Neural progenitor cell (in vitro differentiated cells): ENCODE results near the gene OR1C1. TPM values are rescaled to one million over a fixed set of nuclear protein-coding genes. Genes with fewer than 3 reads are reported as not detected.

Experiments used
- DNase-seq: peaks from one replicate; pipeline ENCODE4 v3.0.0-alpha.2; 2016; ENCODE audit warnings: low spot score
- H2AFZ ChIP-seq: fragments of 200-600 bp; sonication (generic); replicated peaks from 2 replicates; pipeline ENCODE4 v1.6.1; 2016; ENCODE audit warnings: antibody characterized with exemption
- H3F3A ChIP-seq: fragments of 200-600 bp; sonication (generic); 2 replicates; pipeline ENCODE4 v1.6.1; 2016; ENCODE audit warnings: antibody characterized with exemption, low read depth
- H3K27ac ChIP-seq: fragments of 200-600 bp; sonication (generic); 2 replicates; pipeline ENCODE4 v1.5.1; 2016; ENCODE audit warnings: mild to moderate bottlenecking
- H3K27me3 ChIP-seq: fragments of 200-600 bp; sonication (generic); 2 replicates; pipeline ENCODE4 v1.6.1; 2016; ENCODE audit warnings: mild to moderate bottlenecking, moderate library complexity
- H3K36me3 ChIP-seq: fragments of 200-600 bp; sonication (generic); 2 replicates; pipeline ENCODE4 v1.5.1; 2016
- H3K4me1 ChIP-seq: fragments of 200-600 bp; sonication (generic); 2 replicates; pipeline ENCODE4 v1.6.1; 2016; ENCODE audit warnings: mixed run types
- H3K4me2 ChIP-seq: fragments of 200-600 bp; sonication (generic); 2 replicates; pipeline ENCODE4 v1.6.1; 2016
- H3K4me3 ChIP-seq: fragments of 200-600 bp; sonication (generic); 2 replicates; pipeline ENCODE4 v1.5.1; 2016
- H3K79me2 ChIP-seq: fragments of 200-600 bp; sonication (generic); 2 replicates; pipeline ENCODE4 v1.6.1; 2016; ENCODE audit warnings: low read depth
- H3K9ac ChIP-seq: fragments of 200-600 bp; sonication (generic); 2 replicates; pipeline ENCODE4 v1.6.1; 2016
- H3K9me3 ChIP-seq: fragments of 200-600 bp; sonication (generic); 2 replicates; pipeline ENCODE4 v1.5.1; 2016; ENCODE audit warnings: low read depth
- H4K20me1 ChIP-seq: fragments of 200-600 bp; sonication (generic); 2 replicates; pipeline ENCODE4 v1.6.1; 2016; ENCODE audit warnings: low read depth
- H3K27ac Mint-ChIP-seq: 3 replicates; pipeline ENCODE4 v1.8.0; 2021; ENCODE audit warnings: mixed read lengths
- H3K27me3 Mint-ChIP-seq: 2 replicates; pipeline ENCODE4 v1.8.0; 2022; ENCODE audit warnings: low read depth, mild to moderate bottlenecking, inconsistent platforms, moderate library complexity, mixed read lengths; ENCODE audit not compliant: insufficient read depth
- H3K36me3 Mint-ChIP-seq: 3 replicates; pipeline ENCODE4 v1.8.0; 2021; ENCODE audit warnings: mixed read lengths
- H3K4me1 Mint-ChIP-seq: 3 replicates; pipeline ENCODE4 v1.8.0; 2021; ENCODE audit warnings: mixed read lengths
- H3K4me3 Mint-ChIP-seq: 3 replicates; pipeline ENCODE4 v1.8.0; 2021; ENCODE audit warnings: mild to moderate bottlenecking, moderate library complexity, mixed read lengths
- H3K9me3 Mint-ChIP-seq: 3 replicates; pipeline ENCODE4 v1.8.0; 2020; ENCODE audit warnings: mixed read lengths
- CTCF ChIP-seq: fragments of 200-600 bp; sonication (generic); IDR thresholded peaks from 2 replicates; pipeline ENCODE4 v1.5.1; 2017; ENCODE audit warnings: antibody characterized with exemption, mild to moderate bottlenecking
- EZH2 ChIP-seq: fragments of 200-600 bp; sonication (generic); IDR thresholded peaks from 2 replicates; pipeline ENCODE4 v1.6.1; 2017; ENCODE audit warnings: antibody characterized with exemption, mild to moderate bottlenecking, moderate library complexity
- EZH2phosphoT487 ChIP-seq: fragments of 200-600 bp; sonication (generic); IDR thresholded peaks from 2 replicates; pipeline ENCODE4 v1.6.1; 2017; ENCODE audit warnings: antibody characterized with exemption
- total RNA-seq: library from RNA; depleted of rRNA; stranded (reverse); fragments of >200 nt; gene quantifications from 2 replicates; pipeline ENCODE4 v1.2.3, GENCODE V29; 2015; ENCODE audit warnings: low replicate concordance

Gene OR1C1
- total RNA-seq, 1 donor from 2014 or later, result not detected

GRCh38 chr1:247738315-247738714 is 22.0 kb downstream of the OR1C1 start, which contains the start of gene OR14K1:
OR14K1 (plus strand) TSS chr1:247738615; CDS start chr1:247738615, 0 bp downstream.
- Histone ChIP-seq H3K27me3 (no peaks in the 10 kb centered on the region), H2AFZ (no peak within 1 kb of the TSS), H4K20me1 (no peaks in the 10 kb centered on the region), H3K9me3 (peaks cover 47% of the 10 kb centered on the region), H3K4me1 (no peaks in the 10 kb centered on the region), H3F3A (no peaks in the 10 kb centered on the region), H3K27ac (no peak within 1 kb of the TSS), H3K36me3 (no peaks in the 10 kb centered on the region), H3K4me3 (no peak within 1 kb of the TSS), H3K79me2 (no peaks in the 10 kb centered on the region), H3K4me2 (no peak within 1 kb of the TSS), H3K9ac (no peak within 1 kb of the TSS)
- no peaks in the 10 kb centered on the region for H3K4me1 Mint-ChIP-seq
- DNase-seq, result no peak
- no peak within 1 kb of the TSS for H3K4me3 Mint-ChIP-seq
- H3K9me3 Mint-ChIP-seq, result no peaks in the 10 kb centered on the region
- no peaks in the 10 kb centered on the region for H3K36me3 Mint-ChIP-seq
- H3K27me3 Mint-ChIP-seq, result no peaks in the 10 kb centered on the region
- H3K27ac Mint-ChIP-seq, result no peak within 1 kb of the TSS
- TF ChIP-seq CTCF, result no peak
- no peak for TF ChIP-seq EZH2
- no peak for TF ChIP-seq EZH2phosphoT487

- no peaks in the 10 kb centered on the region for H3K36me3 ChIP-seq
- no peak overlapping the region for H3K9ac ChIP-seq
- H3K79me2 ChIP-seq, result no peaks in the 10 kb centered on the region
- no peak overlapping the region for H3K4me3 Mint-ChIP-seq
- H3K27me3 ChIP-seq, result no peaks in the 10 kb centered on the region
- H3K9me3 ChIP-seq, result peaks cover 17% of the 10 kb centered on the region
- no peaks in the 10 kb centered on the region for H3F3A ChIP-seq
- H3K9me3 Mint-ChIP-seq, result no peaks in the 10 kb centered on the region
- DNase-seq, result no peak
- H4K20me1 ChIP-seq, result no peaks in the 10 kb centered on the region
- no peak overlapping the region for H3K4me3 ChIP-seq
- H3K36me3 Mint-ChIP-seq, result no peaks in the 10 kb centered on the region
- H3K27ac Mint-ChIP-seq, result no peak overlapping the region
- no peak overlapping the region for H2AFZ ChIP-seq
- no peak overlapping the region for H3K27ac ChIP-seq
- H3K4me1 Mint-ChIP-seq, result no peaks in the 10 kb centered on the region
- no peak for TF ChIP-seq EZH2phosphoT487
- no peak for TF ChIP-seq CTCF
- no peak for TF ChIP-seq EZH2
- H3K4me1 ChIP-seq, result no peaks in the 10 kb centered on the region
- H3K27me3 Mint-ChIP-seq, result peaks cover 3% of the 10 kb centered on the region
- no peak overlapping the region for H3K4me2 ChIP-seq
These were observed 39.1 kb downstream of the OR1C1 start for GRCh38 chr1:247721222-247721621.

- H3K4me1 ChIP-seq, result no peaks in the 10 kb centered on the region
- H3K9me3 Mint-ChIP-seq, result no peaks in the 10 kb centered on the region
- DNase-seq, result no peak
- no peaks in the 10 kb centered on the region for H3K4me1 Mint-ChIP-seq
- H3K4me3 ChIP-seq, result no peak within 1 kb of the TSS
- peaks cover 4% of the 10 kb centered on the region for H3K9me3 ChIP-seq
- TF ChIP-seq EZH2 (no peak), CTCF (no peak), EZH2phosphoT487 (no peak)
- no peak within 1 kb of the TSS for H3K27ac Mint-ChIP-seq
- H3K4me2 ChIP-seq, result no peak within 1 kb of the TSS
- no peak within 1 kb of the TSS for H3K27ac ChIP-seq
- H3K4me3 Mint-ChIP-seq, result no peak within 1 kb of the TSS
- H3K27me3 ChIP-seq, result no peaks in the 10 kb centered on the region
- no peak within 1 kb of the TSS for H3K9ac ChIP-seq
- no peaks in the 10 kb centered on the region for H3K79me2 ChIP-seq
- H4K20me1 ChIP-seq, result no peaks in the 10 kb centered on the region
- peaks cover 2% of the 10 kb centered on the region for H3K27me3 Mint-ChIP-seq
- H3F3A ChIP-seq, result no peaks in the 10 kb centered on the region
- no peaks in the 10 kb centered on the region for H3K36me3 ChIP-seq
- no peak within 1 kb of the TSS for H2AFZ ChIP-seq
- no peaks in the 10 kb centered on the region for H3K36me3 Mint-ChIP-seq
These were observed 43.8 kb downstream of the OR1C1 start, which contains the start of gene OR6F1 for GRCh38 chr1:247716546-247716945. OR6F1 (minus strand) TSS chr1:247716646; CDS start chr1:247712755, 3,891 bp downstream.
